Activated T-helper 9 cell treated with anti-CD3 and anti-CD28 coated beads, Interleukin-2, amount 50 U/mL, for 16 hours (primary cell): ENCODE results near the gene PMS2.
"Not testable (repeated sequence)": the region's sequence is repeated elsewhere in the genome, so short reads cannot be mapped to it uniquely, and the experiment has no call there.

Source experiments
- DNase-seq: peaks from one replicate; pipeline ENCODE4 v3.0.0-alpha.2; 2020; ENCODE audit warnings: low read depth

Gene PMS2

GRCh38 chr7:6012355-6013104, 3.7 kb upstream of the PMS2 start:
- no peak for DNase-seq

GRCh38 chr7:6011541-6011940, 2.7 kb upstream of the PMS2 start:
- DNase-seq, result no peak

- not testable (repeated sequence) for DNase-seq
Measured at GRCh38 chr7:6010370-6010769, 1.5 kb upstream of the PMS2 start.

- DNase-seq, result not testable (repeated sequence)
Measured at GRCh38 chr7:6007835-6008590, 836 bp downstream of the PMS2 start.

GRCh38 chr7:6007386-6007785, 1.5 kb downstream of the PMS2 start:
- no peak for DNase-seq

- no peak for DNase-seq
Measured at GRCh38 chr7:5997210-5997808, 11.5 kb downstream of the PMS2 start.

- not testable (repeated sequence) for DNase-seq
Measured at GRCh38 chr7:5987061-5987460, 21.8 kb downstream of the PMS2 start.

GRCh38 chr7:5979680-5980314, 29.1 kb downstream of the PMS2 start:
- DNase-seq, result not testable (repeated sequence)

GRCh38 chr7:5973580-5973979, 35.3 kb downstream of the PMS2 start:
- not testable (repeated sequence) for DNase-seq

- DNase-seq, result not testable (repeated sequence)
Measured at GRCh38 chr7:5970347-5970911, 38.4 kb downstream of the PMS2 start, which contains the start of gene RSPH10B. RSPH10B (minus strand) TSS chr7:5970689; CDS start chr7:5967116, 3,573 bp downstream.

- DNase-seq, result not testable (repeated sequence)
Measured at GRCh38 chr7:5963810-5964209, 45.0 kb downstream of the PMS2 start.

GRCh38 chr7:5963205-5963604, 45.6 kb downstream of the PMS2 start:
- not testable (repeated sequence) for DNase-seq

GRCh38 chr7:5934945-5935450, 73.9 kb downstream of the PMS2 start:
- not testable (repeated sequence) for DNase-seq

GRCh38 chr7:5931905-5932644, 76.8 kb downstream of the PMS2 start:
- DNase-seq, result not testable (repeated sequence)

GRCh38 chr7:5931250-5931649, 77.6 kb downstream of the PMS2 start:
- not testable (repeated sequence) for DNase-seq

GRCh38 chr7:5930290-5930689, 78.6 kb downstream of the PMS2 start:
- DNase-seq, result not testable (repeated sequence)

GRCh38 chr7:5926263-5926870, 82.5 kb downstream of the PMS2 start:
- not testable (repeated sequence) for DNase-seq

- DNase-seq, result not testable (repeated sequence)
Measured at GRCh38 chr7:5924630-5925029, 84.2 kb downstream of the PMS2 start.

GRCh38 chr7:5924180-5924579, 84.7 kb downstream of the PMS2 start:
- DNase-seq, result not testable (repeated sequence)
